GM12891 (cell line): ENCODE results near the gene FGGY.

Experiments
- PAX5 ChIP-seq: IDR thresholded peaks from 2 replicates; pipeline ENCODE4 v1.6.1; 2011; ENCODE audit warnings: low read length, moderate library complexity, mild to moderate bottlenecking; ENCODE audit not compliant: insufficient read depth, severe bottlenecking
- POLR2A ChIP-seq: IDR thresholded peaks from 2 replicates; pipeline ENCODE4 v1.6.1; 2011; ENCODE audit warnings: low read depth, low read length, control low read depth
- POLR2AphosphoS5 ChIP-seq: IDR thresholded peaks from 2 replicates; pipeline ENCODE4 v1.6.1; 2011; ENCODE audit warnings: low read depth, low read length, control low read depth
- POU2F2 ChIP-seq: IDR thresholded peaks from 2 replicates; pipeline ENCODE4 v1.6.1; 2011; ENCODE audit warnings: low read depth, mild to moderate bottlenecking, control low read depth, low read length, moderate library complexity
- SPI1 ChIP-seq: IDR thresholded peaks from 2 replicates; pipeline ENCODE4 v1.6.1; 2011; ENCODE audit warnings: low read depth, low read length, control low read depth
- TAF1 ChIP-seq: IDR thresholded peaks from 2 replicates; pipeline ENCODE4 v1.6.1; 2011; ENCODE audit warnings: low read depth, low read length, control low read depth

GRCh38 chr1:59298710-59299346 lies 1.9 kb downstream of the FGGY start:
- TF ChIP-seq POLR2AphosphoS5: no peak
- TF ChIP-seq SPI1: no peak
- no peak for TF ChIP-seq POLR2A
- TF ChIP-seq PAX5: no peak
- no peak for TF ChIP-seq POU2F2
- no peak for TF ChIP-seq TAF1
